Activated T-helper 1 cell treated with anti-CD3 and anti-CD28 coated beads, Interleukin-12 subunit alpha, Interleukin-12 subunit beta, Interleukin-2, Interleukin-4 antibody, amounts not matched to agents 30 ng/mL and 10 ng/mL and 1 ng/mL, durations not matched to agents 14 hours and 24 hours and 36 hours (primary cell): ENCODE data around the gene TMEM44. TPM values are rescaled to one million over a fixed set of nuclear protein-coding genes. Genes with fewer than 3 reads are reported as not detected.
"Not testable (repeated sequence)": the region's sequence is repeated elsewhere in the genome, so short reads cannot be mapped to it uniquely, and the experiment has no call there.

Source experiments
- DNase-seq: peaks from one replicate; pipeline ENCODE4 v3.0.0; 2021; ENCODE audit warnings: low spot score
- H3K27ac Mint-ChIP-seq: one replicate; pipeline ENCODE4 v1.8.0; 2021; ENCODE audit warnings: mild to moderate bottlenecking, mixed read lengths
- H3K27me3 Mint-ChIP-seq: one replicate; pipeline ENCODE4 v1.8.0; 2022; ENCODE audit warnings: mild to moderate bottlenecking, moderate library complexity, mixed read lengths; ENCODE audit not compliant: insufficient read depth
- H3K36me3 Mint-ChIP-seq: one replicate; pipeline ENCODE4 v1.8.0; 2021; ENCODE audit warnings: low read depth, mixed read lengths
- H3K4me1 Mint-ChIP-seq: one replicate; pipeline ENCODE4 v1.8.0; 2021; ENCODE audit warnings: low read depth, mixed read lengths
- H3K4me3 Mint-ChIP-seq: one replicate; pipeline ENCODE4 v1.8.0; 2021; ENCODE audit warnings: mild to moderate bottlenecking, moderate library complexity, mixed read lengths
- H3K9me3 Mint-ChIP-seq: one replicate; pipeline ENCODE4 v1.8.0; 2021; ENCODE audit warnings: mixed read lengths
- intact Hi-C: fragments of 100-400 bp; cut with micrococcal nuclease; formaldehyde crosslinking; loops from one replicate; pipeline ENCODE4 v1.15.1; 2024
- total RNA-seq: library from RNA; stranded (reverse); gene quantifications from 2 replicates; pipeline ENCODE4 v1.2.3, GENCODE V29; 2022

Gene TMEM44
- total RNA-seq, 1 donor from 2014 or later, result 2.1 TPM

DNA sequence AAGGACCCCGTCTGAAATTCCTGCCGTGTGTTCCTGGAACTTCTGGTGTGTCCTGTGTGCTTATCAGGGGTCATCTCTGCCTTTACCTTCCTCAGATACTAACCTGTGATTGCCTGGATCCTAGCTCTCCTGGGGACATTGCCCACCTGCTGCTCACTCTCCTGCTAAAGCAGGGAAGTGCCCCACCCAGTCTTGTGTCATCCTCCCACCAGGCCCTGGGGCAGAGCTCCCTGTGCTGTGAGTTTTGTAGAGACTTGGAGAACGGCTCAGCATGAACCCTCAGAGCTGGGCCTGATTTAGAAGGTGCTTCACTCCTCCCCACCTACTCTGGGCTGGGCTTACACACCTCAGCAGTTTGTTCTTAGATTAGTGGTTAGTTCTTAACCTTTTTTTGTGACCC is 3.8 kb upstream of the TMEM44 start:
- H3K4me1 Mint-ChIP-seq, result no peaks in the 10 kb centered on the region
- no peaks in the 10 kb centered on the region for H3K9me3 Mint-ChIP-seq
- DNase-seq, result no peak
- H3K36me3 Mint-ChIP-seq, result peaks cover 15% of the 10 kb centered on the region
- no peaks in the 10 kb centered on the region for H3K27me3 Mint-ChIP-seq
- H3K27ac Mint-ChIP-seq, result no peak overlapping the region
- intact Hi-C loops, result no loop called here
- no peak overlapping the region for H3K4me3 Mint-ChIP-seq

DNA sequence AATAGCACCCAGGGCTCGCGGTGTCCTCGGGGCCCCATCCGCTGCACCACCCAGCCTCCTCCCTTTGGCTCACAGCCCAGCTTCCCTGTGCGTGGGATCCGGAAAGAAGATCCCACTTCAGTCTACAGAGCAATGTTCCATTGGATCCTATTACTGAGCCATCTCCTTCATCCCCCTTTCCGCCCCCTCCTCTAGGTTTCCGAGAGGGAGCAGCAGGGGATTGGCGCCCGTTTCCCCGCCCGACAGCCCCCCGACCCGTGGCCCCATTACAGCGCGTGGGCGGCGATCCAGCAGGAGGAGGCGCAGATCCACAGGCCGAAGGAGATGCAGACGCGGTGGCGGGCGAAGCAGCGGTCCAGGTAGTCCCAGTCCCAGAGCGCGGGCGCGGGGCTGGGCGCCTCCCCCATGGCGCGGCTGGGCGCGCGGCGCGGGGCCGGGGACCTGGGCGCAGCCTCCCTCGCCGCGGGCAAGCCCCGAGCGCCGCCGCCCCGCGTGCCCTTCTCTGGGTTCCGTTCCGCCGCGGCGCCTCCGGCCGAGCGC is 340 bp downstream of the TMEM44 start:
- intact Hi-C loops, result loop anchor here (1.0 kb wide), 2 partner anchors 136 to 300 kb away; no protein-coding TSS in a partner anchor
- peaks cover 5% of the 10 kb centered on the region for H3K27me3 Mint-ChIP-seq
- no peak for DNase-seq
- H3K36me3 Mint-ChIP-seq, result no peaks in the 10 kb centered on the region
- no peaks in the 10 kb centered on the region for H3K4me1 Mint-ChIP-seq
- peaks cover 5% of the 10 kb centered on the region for H3K9me3 Mint-ChIP-seq
- peak overlapping the region; percentile 80 for H3K4me3 Mint-ChIP-seq
- no peak overlapping the region for H3K27ac Mint-ChIP-seq

DNA sequence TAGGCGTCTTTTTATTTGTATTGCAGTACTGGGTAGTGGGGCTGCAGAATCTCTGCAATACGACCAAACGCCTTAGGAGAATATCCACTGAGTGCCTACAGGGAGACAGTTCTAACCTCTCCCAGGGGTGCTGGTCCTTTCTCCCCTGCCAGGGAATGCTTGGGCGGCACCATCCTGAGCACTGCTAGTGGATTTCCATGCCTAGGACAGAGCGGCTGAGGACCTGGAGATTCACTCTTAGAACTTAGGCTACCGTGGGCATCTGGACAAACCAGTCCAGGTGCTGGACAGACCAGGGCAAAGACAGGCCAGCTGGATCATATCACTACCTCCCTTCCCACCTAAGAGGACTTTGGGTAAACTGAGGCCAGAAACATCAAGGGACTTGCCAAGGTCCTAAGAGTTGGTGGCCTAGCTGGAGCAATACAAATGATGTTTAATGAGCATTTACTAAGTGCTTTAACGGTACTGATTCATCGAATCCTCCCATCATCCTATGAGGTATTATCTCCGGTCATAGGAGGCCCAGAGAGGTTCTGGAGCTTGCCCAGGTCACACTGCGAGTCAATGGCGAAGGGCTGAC is 902 bp downstream of the TMEM44 start:
- no peak overlapping the region for H3K27ac Mint-ChIP-seq
- no peak for DNase-seq
- no peaks in the 10 kb centered on the region for H3K4me1 Mint-ChIP-seq
- H3K9me3 Mint-ChIP-seq, result peaks cover 5% of the 10 kb centered on the region
- intact Hi-C loops, result no loop called here
- H3K27me3 Mint-ChIP-seq, result peaks cover 5% of the 10 kb centered on the region
- H3K4me3 Mint-ChIP-seq, result peak overlapping the region; percentile 80
- no peaks in the 10 kb centered on the region for H3K36me3 Mint-ChIP-seq

DNA sequence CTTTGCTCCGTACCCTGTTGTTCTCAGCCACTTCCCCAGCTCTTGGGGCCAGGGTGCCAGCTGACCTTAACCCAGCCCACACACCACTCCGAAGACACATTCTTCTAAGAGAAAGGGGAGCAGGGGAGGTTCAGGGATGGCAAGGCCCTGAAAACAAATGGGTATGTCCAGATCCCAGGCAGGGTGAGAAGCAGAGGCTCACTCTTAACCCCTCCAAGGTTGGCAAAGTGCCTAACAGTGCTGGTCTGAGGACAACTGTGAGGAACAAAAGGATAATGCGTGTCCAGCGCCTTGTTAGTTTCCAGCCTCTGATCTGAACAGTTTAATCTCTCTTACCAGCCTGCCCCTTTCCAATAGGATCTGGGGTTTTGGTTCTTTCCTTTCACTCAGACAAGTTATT is 1.5 kb downstream of the TMEM44 start:
- intact Hi-C loops, result no loop called here
- no peak overlapping the region for H3K27ac Mint-ChIP-seq
- peak overlapping the region; percentile 80 for H3K4me3 Mint-ChIP-seq
- no peaks in the 10 kb centered on the region for H3K36me3 Mint-ChIP-seq
- peaks cover 5% of the 10 kb centered on the region for H3K27me3 Mint-ChIP-seq
- no peaks in the 10 kb centered on the region for H3K4me1 Mint-ChIP-seq
- no peak for DNase-seq
- peaks cover 5% of the 10 kb centered on the region for H3K9me3 Mint-ChIP-seq

DNA sequence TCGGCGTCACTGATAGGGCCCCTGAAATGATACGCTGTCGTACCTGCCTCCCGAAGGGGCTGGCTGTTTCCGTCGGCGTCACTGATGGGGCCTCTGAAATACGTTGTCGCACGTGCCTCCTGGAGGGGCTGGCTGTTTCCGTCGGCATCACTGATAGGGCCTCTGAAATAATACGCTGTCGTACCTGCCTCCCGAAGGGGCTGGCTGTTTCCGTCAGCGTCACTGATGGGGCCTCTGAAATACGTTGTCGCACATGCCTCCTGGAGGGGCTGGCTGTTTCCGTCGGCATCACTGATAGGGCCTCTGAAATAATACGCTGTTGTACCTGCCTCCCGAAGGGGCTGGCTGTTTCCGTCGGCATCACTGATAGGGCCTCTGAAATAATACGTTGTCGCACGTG is 2.5 kb downstream of the TMEM44 start:
- H3K27ac Mint-ChIP-seq, intact Hi-C loops, H3K4me3 Mint-ChIP-seq, H3K4me1 Mint-ChIP-seq, H3K9me3 Mint-ChIP-seq, DNase-seq, H3K36me3 Mint-ChIP-seq, H3K27me3 Mint-ChIP-seq: not testable (repeated sequence)

DNA sequence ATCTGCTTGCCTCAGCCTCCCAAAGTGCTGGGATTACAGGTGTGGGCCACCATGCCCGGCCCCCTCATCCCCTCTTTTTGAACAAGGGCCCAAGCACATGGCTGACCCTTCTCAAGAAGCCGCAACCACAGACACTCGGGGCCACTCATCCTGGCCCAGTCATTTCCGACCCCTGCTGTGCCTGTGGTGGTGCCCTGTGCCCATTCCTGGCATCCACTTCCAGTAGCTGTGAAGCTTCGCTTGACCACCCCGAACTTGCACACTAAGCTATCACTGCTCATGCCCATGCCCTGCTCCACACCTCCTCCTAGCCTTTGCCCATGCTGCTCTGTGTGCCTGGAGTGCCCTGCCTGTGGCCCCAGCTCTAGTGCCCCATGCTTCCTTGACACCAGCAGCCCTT is 8.3 kb downstream of the TMEM44 start:
- H3K4me3 Mint-ChIP-seq, result no peak overlapping the region
- H3K36me3 Mint-ChIP-seq, result no peaks in the 10 kb centered on the region
- H3K4me1 Mint-ChIP-seq, result no peaks in the 10 kb centered on the region
- no peaks in the 10 kb centered on the region for H3K27me3 Mint-ChIP-seq
- no peak for DNase-seq
- no peak overlapping the region for H3K27ac Mint-ChIP-seq
- intact Hi-C loops, result no loop called here
- H3K9me3 Mint-ChIP-seq, result no peaks in the 10 kb centered on the region

DNA sequence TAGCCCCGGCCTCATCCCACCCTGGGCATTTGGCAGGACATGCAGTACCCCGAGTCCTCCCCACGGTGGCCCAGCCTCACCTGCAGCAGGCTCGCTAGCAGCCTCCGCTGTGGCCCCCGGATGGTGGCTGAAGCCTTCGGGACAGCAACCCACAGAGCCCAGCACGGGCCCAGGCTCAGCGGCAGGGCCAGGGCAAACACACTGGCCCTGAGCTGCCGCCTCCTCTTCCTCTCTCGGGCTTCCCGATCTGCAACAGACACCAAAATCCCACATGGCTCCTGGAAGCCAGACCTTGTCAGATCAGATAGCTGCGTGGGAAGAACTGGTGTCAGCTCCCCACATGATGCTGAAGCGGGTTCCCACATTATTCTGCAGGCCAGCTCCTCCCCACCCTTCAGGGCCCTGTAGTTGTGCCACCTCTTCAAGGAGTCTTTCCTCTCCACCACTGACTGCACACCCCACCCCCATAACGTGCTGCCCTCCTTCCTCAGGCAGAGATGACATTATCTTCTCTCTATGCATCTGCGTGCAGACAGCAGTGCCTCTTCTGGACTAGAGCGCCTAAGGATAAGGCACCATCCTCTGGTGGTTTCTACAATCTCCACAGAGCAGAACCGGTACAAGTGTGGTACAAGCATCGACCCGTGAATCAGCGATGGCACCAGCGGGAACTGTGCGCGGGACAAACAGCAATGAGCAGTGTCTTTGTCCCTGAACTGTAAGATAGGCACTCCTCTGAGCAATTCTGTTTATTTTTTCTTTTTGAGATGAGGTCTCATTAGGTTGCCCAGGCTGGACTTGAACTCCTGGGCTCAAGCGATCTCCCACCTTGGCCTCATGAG is 9.5 kb downstream of the TMEM44 start:
- Mint-ChIP-seq H3K36me3 (no peaks in the 10 kb centered on the region), H3K4me1 (no peaks in the 10 kb centered on the region), H3K4me3 (no peak overlapping the region), H3K27me3 (no peaks in the 10 kb centered on the region), H3K27ac (no peak overlapping the region), H3K9me3 (no peaks in the 10 kb centered on the region)
- intact Hi-C loops, result no loop called here
- no peak for DNase-seq

DNA sequence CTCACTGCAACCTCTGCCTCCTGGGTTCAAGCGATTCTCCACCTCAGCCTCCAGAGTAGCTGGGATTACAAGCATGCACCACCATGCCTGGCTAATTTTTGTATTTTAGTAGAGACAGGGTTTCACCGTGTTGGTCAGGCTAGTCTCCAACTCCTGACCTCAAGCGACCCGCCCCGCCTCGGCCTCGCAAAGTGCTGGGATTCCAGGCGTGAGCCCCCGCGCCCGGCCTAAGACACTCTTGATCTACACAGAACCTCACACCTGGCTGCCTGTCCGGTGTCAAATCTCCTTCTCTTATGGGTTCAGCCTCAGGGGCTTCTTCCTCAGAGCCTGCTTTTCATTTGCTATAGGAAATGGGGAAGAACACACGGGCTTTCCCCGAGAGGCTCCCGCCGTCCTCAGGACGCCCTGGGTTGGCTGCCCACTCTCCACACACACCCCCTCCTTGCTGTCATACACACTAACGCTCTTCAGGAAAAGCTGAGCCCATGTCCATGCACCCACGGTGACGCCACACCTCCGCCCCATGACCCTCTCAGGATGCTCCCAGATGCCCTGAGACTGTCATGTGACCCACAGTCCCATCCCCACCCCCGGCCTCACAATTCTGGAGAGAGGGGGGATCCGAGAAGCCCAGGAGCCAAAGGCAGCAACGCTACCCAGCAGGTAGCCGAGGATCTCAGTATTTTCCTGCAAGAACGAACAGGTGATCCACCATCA is 10.4 kb downstream of the TMEM44 start:
- Mint-ChIP-seq H3K27me3 (no peaks in the 10 kb centered on the region), H3K4me1 (no peaks in the 10 kb centered on the region), H3K4me3 (no peak overlapping the region), H3K9me3 (no peaks in the 10 kb centered on the region), H3K27ac (no peak overlapping the region), H3K36me3 (no peaks in the 10 kb centered on the region)
- DNase-seq, result no peak
- intact Hi-C loops, result no loop called here

DNA sequence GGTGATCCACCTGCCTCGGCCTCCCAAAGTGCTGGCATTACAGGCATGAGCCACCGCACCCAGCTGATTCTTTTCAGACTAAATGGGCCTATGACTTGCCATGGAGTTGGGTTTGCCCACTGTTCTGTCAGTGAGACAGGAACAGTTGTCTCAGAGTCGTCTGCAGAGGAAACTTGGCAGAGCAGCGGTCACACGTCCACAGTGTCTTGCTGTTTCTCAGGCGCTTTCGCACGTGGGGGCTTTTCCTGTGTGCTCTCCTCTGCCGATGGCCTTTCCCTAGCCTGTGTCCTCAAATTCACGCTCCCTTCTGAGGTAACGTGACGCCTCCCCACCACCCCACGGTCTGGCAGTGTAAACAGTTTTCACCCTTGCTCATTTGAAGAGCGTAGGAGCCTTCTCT is 11.3 kb downstream of the TMEM44 start:
- H3K4me1 Mint-ChIP-seq, result no peaks in the 10 kb centered on the region
- H3K27ac Mint-ChIP-seq, result no peak overlapping the region
- intact Hi-C loops, result no loop called here
- H3K4me3 Mint-ChIP-seq, result no peak overlapping the region
- no peaks in the 10 kb centered on the region for H3K9me3 Mint-ChIP-seq
- DNase-seq, result no peak
- no peaks in the 10 kb centered on the region for H3K27me3 Mint-ChIP-seq
- no peaks in the 10 kb centered on the region for H3K36me3 Mint-ChIP-seq

DNA sequence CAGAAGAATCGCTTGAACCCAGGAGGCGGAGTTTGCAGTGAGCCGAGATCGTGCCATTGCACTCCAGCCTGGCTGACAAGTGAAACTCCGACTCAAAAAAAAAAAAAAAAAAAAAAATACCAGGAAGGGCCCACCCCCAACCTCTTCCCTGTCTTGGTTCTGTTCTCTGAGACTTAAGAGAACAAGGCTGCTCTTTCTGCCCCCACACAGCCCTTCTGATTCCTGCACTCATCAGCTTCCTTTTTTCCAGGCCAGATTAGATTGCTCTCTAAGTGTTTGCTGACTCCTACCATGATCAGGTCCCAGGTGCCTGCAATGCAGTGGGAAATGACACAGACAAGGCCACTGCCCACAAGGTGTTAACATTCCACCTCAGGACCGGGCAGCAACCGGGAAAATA is 13.0 kb downstream of the TMEM44 start:
- no peaks in the 10 kb centered on the region for H3K4me1 Mint-ChIP-seq
- DNase-seq, result no peak
- no peaks in the 10 kb centered on the region for H3K9me3 Mint-ChIP-seq
- no peaks in the 10 kb centered on the region for H3K36me3 Mint-ChIP-seq
- intact Hi-C loops, result no loop called here
- no peak overlapping the region for H3K4me3 Mint-ChIP-seq
- H3K27ac Mint-ChIP-seq, result no peak overlapping the region
- H3K27me3 Mint-ChIP-seq, result no peaks in the 10 kb centered on the region

DNA sequence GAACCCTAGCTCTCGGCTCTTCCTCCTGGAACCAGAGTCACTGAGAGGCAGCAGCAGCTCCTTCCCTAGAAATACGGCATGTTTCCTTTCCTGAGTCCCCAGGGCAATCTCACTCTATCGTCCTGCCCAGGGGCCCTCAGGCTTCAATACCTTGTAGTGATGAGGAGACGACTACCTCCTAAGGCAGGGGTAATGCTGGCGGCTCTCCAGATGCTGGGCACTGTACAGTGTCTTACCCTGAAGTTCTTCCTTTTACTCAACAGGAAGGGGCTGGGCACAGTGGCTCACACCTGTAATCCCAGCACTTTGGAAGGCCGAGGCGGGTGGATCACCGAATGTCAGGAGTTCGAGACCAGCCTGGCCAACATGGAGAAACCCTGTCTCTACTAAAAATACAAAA is 13.5 kb downstream of the TMEM44 start:
- no peak for DNase-seq
- no peaks in the 10 kb centered on the region for H3K9me3 Mint-ChIP-seq
- no peaks in the 10 kb centered on the region for H3K4me1 Mint-ChIP-seq
- no peak overlapping the region for H3K4me3 Mint-ChIP-seq
- H3K27me3 Mint-ChIP-seq, result no peaks in the 10 kb centered on the region
- intact Hi-C loops, result no loop called here
- H3K27ac Mint-ChIP-seq, result no peak overlapping the region
- H3K36me3 Mint-ChIP-seq, result no peaks in the 10 kb centered on the region

DNA sequence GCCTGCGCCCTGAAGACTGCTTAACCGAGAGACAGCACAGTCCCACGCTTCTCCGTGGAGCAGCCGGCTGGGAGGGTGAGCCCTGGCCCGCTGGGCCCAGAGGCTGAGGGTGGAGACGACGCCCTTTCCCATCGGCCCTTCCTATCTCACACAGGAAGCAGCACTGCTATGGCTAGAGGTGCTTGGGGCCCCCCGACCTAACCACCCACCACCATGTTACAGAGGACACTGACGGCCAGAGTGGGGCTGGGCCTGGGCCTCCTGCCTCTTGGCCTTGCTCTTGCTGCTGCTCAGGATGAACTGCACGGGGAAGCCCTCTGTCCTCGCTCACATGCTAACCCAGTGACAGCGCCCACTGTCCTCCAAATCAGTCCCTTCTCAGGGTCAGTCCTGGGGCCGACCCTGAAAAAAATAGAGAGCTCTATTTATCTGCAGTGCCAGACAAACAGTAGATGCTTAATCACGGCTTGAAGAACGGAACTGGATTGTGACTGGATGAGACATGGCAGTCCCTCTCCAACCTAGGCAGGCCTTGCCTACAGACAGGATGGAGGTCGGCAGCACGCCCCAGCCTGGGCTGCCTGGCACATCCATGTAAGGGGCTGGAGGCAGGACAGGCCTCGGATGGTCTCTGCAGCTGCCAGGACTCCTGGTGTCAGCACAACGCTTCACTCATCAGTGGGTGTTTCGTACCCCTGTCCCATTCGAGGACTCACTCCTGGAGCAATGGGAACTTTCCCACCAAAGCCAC is 14.2 kb downstream of the TMEM44 start:
- no peak overlapping the region for H3K4me3 Mint-ChIP-seq
- no peaks in the 10 kb centered on the region for H3K27me3 Mint-ChIP-seq
- H3K36me3 Mint-ChIP-seq, result no peaks in the 10 kb centered on the region
- intact Hi-C loops, result no loop called here
- H3K27ac Mint-ChIP-seq, result no peak overlapping the region
- no peaks in the 10 kb centered on the region for H3K4me1 Mint-ChIP-seq
- no peak for DNase-seq
- no peaks in the 10 kb centered on the region for H3K9me3 Mint-ChIP-seq
